GM21717 (cell line): Measurements from ENCODE around the gene PPP1R1B.
A peak's percentile ranks its signal among the peaks of the same experiment; 100 is the strongest.

Source experiments
- ATAC-seq: cut with Tn5 transposase; IDR thresholded peaks from one replicate; pipeline ENCODE4 v1.9.1; 2021; ENCODE audit warnings: mild to moderate bottlenecking, moderate library complexity; ENCODE audit not compliant: unreplicated experiment

The PPP1R1B gene

GRCh38 chr17:39614545-39615157 lies 12.1 kb upstream of the PPP1R1B start:
- no peak for ATAC-seq

- no peak for ATAC-seq
Observed at GRCh38 chr17:39615434-39615833, 11.3 kb upstream of the PPP1R1B start.

GRCh38 chr17:39617100-39617445 lies 9.7 kb upstream of the PPP1R1B start:
- no peak for ATAC-seq

- no peak for ATAC-seq
Observed at GRCh38 chr17:39617446-39618245, 9.1 kb upstream of the PPP1R1B start.

- no peak for ATAC-seq
Observed at GRCh38 chr17:39618246-39618913, 8.4 kb upstream of the PPP1R1B start.

- no peak for ATAC-seq
Observed at GRCh38 chr17:39618956-39619785, 7.6 kb upstream of the PPP1R1B start.

- no peak for ATAC-seq
Observed at GRCh38 chr17:39619786-39620101, 7.0 kb upstream of the PPP1R1B start.

- ATAC-seq = peak; percentile 61
Observed at GRCh38 chr17:39621523-39622379, 5.0 kb upstream of the PPP1R1B start.

GRCh38 chr17:39622380-39623006 lies 4.3 kb upstream of the PPP1R1B start:
- no peak for ATAC-seq

GRCh38 chr17:39623356-39623950 lies 3.3 kb upstream of the PPP1R1B start:
- no peak for ATAC-seq

- no peak for ATAC-seq
Observed at GRCh38 chr17:39624313-39624712, 2.4 kb upstream of the PPP1R1B start.

- no peak for ATAC-seq
Observed at GRCh38 chr17:39625198-39625785, 1.5 kb upstream of the PPP1R1B start.

- ATAC-seq = no peak
Observed at GRCh38 chr17:39627047-39627711, 427 bp downstream of the PPP1R1B start.

- no peak for ATAC-seq
Observed at GRCh38 chr17:39627712-39628516, 1.2 kb downstream of the PPP1R1B start.

- ATAC-seq = no peak
Observed at GRCh38 chr17:39628655-39629493, 2.1 kb downstream of the PPP1R1B start.

- ATAC-seq = no peak
Observed at GRCh38 chr17:39629494-39629880, 2.7 kb downstream of the PPP1R1B start.

GRCh38 chr17:39629898-39630297 lies 3.1 kb downstream of the PPP1R1B start:
- ATAC-seq = no peak
